SK-N-SH treated with all-trans-retinoic acid at 6 μM for 48 hours (cell line): ENCODE data around the gene TRH.
"Not testable (repeated sequence)": the region's sequence is repeated elsewhere in the genome, so short reads cannot be mapped to it uniquely, and the experiment has no call there.

ENCODE experiments used
- ARNTL ChIP-seq: fragments of 450-650 bp; formaldehyde crosslinking; IDR thresholded peaks from 2 replicates; pipeline ENCODE4 v1.5.0; 2020; ENCODE audit warnings: low read depth, mild to moderate bottlenecking, moderate library complexity, borderline replicate concordance
- ESRRG ChIP-seq: fragments of 250-450 bp; sonication (Bioruptor Pico); IDR thresholded peaks from 2 replicates; pipeline ENCODE4 v1.6.1; 2021; ENCODE audit warnings: mild to moderate bottlenecking
- PATZ1 ChIP-seq: fragments of 250-450 bp; sonication (Bioruptor Pico); IDR thresholded peaks from 2 replicates; pipeline ENCODE4 v1.8.0; 2020; ENCODE audit warnings: mild to moderate bottlenecking, moderate library complexity, borderline replicate concordance
- RARB ChIP-seq: fragments of 250-450 bp; sonication (Bioruptor Pico); IDR thresholded peaks from 2 replicates; pipeline ENCODE4 v1.8.0; 2021; ENCODE audit warnings: mild to moderate bottlenecking, moderate library complexity
- TCF4 ChIP-seq: fragments of 250-450 bp; sonication (Bioruptor Pico); IDR thresholded peaks from 2 replicates; pipeline ENCODE4 v1.8.0; 2021; ENCODE audit warnings: mild to moderate bottlenecking, moderate library complexity, borderline replicate concordance
- TOX ChIP-seq: fragments of 250-450 bp; sonication (Bioruptor Pico); IDR thresholded peaks from 2 replicates; pipeline ENCODE4 v1.8.0; 2021; ENCODE audit warnings: mild to moderate bottlenecking, moderate library complexity, borderline replicate concordance
- ZNF8 ChIP-seq: fragments of 450-650 bp; formaldehyde crosslinking; IDR thresholded peaks from 2 replicates; pipeline ENCODE4 v1.5.0; 2020; ENCODE audit warnings: mild to moderate bottlenecking, moderate library complexity

- not testable (repeated sequence) for TF ChIP-seq RARB (CRISPR knock-in tag); PATZ1; TOX; ZNF8 (CRISPR knock-in tag); TCF4 (CRISPR knock-in tag); ARNTL; ESRRG
These were observed 37.6 kb downstream of the TRH start for GRCh38 chr3:130012108-130012507.
